Hematopoietic multipotent progenitor cell treated with erythropoietin and hydrocortisone succinate and interleukin-3 and kit ligand, for 4 days (in vitro differentiated cells): ENCODE results near the gene MCFD2.
A peak's percentile ranks its signal among the peaks of the same experiment; 100 is the strongest.

Source experiments
- DNase-seq: peaks from one replicate; pipeline ENCODE4 v3.0.0-alpha.2; 2015

Gene MCFD2

DNA sequence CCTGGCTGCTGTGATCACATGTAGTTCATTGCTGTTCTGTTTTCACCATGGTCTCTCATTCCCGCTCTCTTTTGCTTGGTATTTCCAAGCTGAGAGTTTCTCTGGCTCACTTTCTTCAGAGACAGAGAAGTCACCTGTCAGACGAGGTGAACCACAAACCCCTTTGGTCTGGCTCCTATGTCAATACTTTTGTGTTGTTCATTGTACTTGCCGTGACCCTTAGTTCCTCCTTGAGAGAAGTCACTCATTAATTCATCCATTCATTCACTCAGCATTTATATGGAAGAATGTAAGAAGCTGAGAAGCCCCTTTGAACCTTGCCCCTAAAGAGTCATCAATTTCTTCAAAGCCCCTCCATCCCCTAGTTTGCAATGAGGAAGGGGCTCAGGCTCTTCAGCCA, 15.2 kb downstream of the MCFD2 start:
- no peak for DNase-seq

- DNase-seq = no peak
These were observed 16.6 kb downstream of the MCFD2 start for GRCh38 chr2:46899053-46899452.

- no peak for DNase-seq
These were observed 17.6 kb downstream of the MCFD2 start for GRCh38 chr2:46898024-46898423.

GRCh38 chr2:46893269-46893939, 22.2 kb downstream of the MCFD2 start:
- DNase-seq = no peak

GRCh38 chr2:46891956-46892553, 23.6 kb downstream of the MCFD2 start:
- no peak for DNase-seq

DNA sequence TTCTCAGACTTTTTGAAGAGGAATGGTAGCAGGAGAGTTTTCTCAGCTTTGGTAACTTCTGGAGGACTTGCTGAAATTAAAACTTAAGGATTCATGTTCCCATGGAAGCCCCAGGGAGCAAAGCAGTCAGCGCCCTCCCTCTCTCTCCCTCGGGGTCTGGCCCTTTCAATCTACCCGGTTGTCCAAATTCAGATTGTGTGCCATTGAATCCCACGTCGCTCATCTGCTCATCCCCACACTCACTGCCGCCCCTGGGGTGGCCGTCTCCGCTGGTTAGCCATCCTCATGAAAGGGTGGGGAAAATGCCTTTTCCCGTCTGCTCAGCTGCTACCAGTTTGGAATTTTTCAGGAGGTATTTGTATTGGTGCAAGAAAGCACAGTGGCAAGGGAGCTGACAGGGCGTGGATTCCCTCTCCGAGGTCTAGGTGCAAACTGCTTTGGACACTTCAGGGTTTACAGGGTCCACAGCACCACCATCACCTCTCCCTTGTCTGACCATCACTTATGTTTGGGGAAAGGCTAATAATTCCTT, 27.1 kb downstream of the MCFD2 start:
- DNase-seq = no peak

- no peak for DNase-seq
These were observed 28.3 kb downstream of the MCFD2 start for GRCh38 chr2:46887028-46887885.

DNA sequence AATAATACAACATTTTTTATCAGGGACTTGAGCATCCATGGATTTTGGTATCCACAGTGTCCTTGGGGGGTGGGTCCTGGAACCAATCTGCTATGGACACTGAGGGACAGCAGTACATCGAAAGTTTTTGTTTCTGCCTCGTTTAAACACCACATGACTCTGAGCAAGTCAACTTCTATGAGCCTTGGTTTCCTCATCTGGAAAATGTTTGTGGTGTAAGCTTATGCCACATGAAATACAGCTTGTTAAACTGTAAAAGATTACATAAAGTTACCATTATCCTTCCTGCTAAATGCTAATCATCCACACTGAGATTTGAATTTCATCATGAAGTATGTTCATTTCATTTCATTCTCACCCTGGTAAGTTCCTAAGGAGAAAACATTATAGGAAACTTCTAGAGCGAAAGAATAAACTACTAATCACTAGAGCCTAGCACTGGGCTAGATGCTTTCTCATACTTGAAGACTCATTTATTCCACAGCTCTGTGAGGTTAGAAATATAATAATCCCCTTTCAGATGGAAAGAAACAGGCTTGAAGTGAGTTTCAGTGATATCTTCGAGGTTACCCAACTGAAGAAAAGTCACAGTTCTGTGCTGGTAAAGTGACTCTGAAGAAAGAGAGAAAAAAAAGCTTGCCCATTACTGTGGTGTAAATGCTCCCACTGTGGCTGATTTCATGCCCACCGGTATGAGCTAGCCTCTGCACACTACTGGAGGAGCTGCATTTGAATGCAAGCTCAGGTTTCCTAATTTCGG, 29.2 kb downstream of the MCFD2 start:
- DNase-seq = no peak

DNA sequence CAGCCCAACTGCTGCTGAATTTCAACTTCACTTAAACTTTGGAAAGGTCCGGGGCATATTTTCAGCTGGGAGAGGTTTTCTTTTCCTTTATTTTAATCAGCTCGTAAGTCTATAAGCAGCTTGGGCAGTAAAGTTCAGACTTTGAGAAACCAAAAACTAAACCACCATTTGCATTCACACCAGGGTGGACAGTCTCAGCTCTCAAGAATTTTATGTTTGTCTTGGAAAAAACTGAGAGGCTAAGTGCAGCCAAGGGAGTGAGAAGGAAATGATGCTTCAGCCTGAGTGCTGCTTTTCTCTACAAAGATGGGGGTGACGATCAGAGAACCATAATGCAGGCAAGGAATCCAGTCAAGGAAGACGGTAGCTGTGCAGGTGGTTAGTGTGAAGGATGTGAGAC, 30.2 kb downstream of the MCFD2 start:
- no peak for DNase-seq

DNA sequence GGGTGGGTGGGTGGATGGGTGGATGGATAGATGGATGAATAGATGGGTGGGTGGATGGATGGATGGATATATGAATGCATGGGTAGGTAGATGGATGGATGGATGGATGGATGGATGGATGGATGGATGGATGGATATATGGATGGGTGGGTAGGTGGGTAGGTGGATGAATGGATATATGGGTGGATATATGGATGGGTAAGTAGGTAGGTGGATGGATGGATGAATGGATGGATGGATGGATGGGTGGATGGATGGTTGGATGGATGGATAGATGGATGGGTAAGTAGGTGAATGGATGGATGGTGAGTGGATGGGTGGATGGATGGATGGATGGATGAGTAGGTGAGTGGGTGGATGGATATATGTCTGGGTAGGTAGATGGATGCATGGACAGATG, 36.1 kb downstream of the MCFD2 start:
- DNase-seq = no peak

DNA sequence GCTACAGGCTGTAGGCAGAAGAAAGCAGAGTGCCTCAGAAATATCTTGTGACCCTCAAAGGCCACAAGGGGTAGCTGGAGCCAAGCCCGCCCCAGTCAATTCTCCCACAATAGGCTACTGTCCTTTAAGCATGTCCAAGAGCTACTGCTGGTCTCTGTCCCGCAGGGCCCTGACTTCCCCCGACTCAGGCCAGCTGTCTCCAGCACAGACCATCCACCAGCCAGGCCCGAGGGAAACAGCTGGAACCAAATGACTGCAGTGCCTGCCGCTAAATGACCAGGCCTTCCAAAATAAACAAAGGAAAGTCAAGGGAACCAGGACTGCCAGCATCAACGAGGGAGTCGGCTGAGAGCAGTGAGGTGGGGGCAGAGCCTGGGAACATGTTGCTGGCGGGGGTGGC, 36.7 kb downstream of the MCFD2 start:
- DNase-seq = peak; percentile 16

DNA sequence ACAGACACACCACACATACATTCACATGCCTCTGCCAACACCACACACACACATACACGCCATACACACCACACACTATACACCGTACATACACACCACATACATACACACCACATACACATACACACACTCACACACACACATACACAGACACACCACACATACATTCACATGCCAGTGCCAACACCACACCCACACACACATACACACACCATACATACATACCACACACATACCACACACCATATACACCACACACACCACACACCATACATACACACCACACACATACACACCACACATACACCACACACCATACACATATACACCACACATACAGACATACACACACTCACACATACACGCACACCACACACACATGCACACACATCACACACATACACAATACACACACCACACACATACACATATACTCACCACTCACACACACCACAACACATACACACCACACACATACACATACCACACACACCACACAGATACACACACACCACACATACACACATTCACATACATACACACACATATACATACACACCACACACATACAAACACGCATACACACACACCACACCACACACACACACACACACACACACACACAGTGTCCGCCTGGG, 37.2 kb downstream of the MCFD2 start:
- no peak for DNase-seq

- no peak for DNase-seq
These were observed 37.9 kb downstream of the MCFD2 start for GRCh38 chr2:46877619-46878113.

DNA sequence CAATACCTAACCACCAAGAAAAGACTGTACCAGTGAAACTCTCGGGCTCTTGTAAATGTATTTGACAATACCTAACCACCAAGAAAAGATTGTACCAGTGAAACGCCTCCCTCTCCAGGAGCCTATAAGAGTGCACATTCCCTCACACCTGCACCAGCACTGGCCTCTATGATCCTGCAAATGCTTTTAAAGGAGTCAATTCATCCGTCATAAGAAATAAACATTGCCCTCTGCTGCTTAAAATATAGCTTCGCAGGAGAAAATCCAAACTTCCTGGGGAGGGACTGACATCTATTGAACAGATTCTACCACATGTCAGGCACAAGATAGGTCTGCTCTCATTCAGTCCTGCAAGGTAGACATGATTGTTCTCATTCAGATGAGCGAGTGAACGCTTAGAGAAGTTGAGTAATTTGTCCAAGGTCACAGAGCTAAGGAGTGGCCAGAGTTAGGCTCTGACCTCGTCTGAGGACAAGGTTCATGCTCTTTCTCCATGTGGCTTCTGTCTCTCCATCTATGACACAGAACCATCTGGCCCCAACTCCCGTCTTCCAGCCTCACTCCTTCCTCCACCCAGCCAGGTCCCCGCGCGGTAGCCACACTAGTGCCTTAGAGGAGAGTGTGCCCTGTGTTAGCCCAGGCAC, 38.7 kb downstream of the MCFD2 start:
- peak; percentile 86 for DNase-seq

GRCh38 chr2:46875962-46876689, 39.5 kb downstream of the MCFD2 start:
- DNase-seq = peak; percentile 38

GRCh38 chr2:46875226-46875899, 40.2 kb downstream of the MCFD2 start:
- DNase-seq = peak; percentile 20

DNA sequence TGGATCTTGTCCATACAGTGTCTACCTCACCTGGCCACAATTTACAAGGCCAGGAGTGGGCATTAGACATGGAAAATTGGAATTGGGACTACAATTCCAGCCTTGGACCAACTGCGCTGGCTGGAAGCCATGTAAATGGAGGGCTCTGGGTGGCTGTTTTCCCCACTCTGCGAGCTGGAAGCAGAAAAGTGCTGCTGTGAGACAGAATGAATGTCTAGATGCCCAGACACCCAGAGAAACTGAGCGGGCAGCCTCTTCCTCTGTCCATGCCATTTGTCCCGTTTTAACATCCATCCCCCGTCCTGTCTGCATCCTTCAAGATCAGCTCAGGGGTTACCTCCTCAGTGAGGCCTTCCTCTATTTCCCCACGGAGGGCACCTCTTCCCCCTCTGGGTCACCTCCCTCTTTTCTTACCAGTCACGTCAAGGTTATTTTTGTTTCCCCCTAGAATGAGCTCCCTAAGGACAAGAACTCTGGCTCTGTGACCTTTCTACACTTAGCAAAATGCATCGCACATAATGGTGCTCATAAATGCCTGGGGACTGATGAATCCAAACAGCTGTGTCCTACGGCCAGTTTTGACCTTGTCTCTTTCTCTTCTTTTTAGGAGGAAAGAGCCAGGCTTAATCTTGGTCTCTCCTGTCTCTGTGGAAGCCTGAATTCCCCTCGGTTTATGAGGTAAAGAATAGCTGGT, 41.2 kb downstream of the MCFD2 start:
- no peak for DNase-seq

DNA sequence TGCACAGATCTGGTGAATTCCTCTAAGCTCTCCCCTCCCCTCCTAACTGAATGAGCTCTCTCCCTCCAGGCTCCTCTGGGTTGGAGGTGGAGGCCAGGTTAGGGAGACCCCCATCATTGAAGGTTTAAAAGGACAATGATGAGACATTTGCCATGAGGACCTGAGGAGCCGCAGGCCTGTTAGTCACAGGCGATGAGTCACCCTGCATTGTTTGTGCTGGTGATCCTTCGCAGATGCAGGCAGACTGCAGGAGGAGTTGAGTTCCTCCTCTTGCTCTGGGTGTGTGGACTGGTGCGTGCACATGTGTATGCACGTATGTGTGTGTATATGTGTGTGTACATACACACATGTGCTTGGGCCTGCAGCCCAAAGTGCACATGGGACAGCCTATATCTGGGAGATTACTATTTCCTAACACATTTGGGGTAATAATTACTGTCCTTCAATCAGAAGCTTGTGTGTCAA, 42.0 kb downstream of the MCFD2 start:
- peak; percentile 79 for DNase-seq

DNA sequence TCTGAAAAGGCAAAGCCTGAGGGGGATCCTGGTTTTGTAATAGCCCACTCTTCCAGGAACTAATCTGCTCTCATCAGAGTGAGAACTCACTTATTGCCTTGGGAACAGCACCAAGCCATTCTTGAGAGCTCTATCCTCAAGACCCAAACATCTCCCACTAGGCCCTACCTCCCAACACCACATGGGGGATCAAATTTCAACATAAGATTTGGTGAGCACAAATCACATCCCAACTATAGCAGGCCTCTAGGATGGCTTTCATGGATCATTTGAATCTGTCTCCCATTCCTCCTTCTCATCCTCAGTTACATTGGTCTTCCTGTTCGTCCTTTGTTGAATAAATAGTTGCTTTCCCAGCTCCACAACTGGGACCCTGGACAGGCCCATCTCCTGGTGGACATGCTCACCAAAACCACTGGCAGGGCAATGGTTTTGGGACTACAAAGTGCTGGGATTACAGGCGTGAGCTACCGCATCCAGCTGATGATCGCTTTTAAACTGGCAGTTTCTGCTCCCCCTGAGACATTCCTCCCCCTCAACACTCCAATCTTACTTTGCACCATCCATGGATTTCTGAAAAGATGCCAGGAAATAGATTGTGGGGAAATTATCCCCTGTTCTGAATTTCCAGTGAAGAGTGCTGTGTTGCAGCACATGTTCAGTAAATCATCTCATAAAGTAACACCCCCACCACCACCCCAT, 42.6 kb downstream of the MCFD2 start:
- no peak for DNase-seq
